NCI-H146 (cell line): ENCODE results near the gene RASA4B.
"Not testable (repeated sequence)": the region's sequence is repeated elsewhere in the genome, so short reads cannot be mapped to it uniquely, and the experiment has no call there.

ENCODE experiments used
- DNase-seq: peaks from one replicate; lab custom pipeline; 2025; lab: John Stamatoyannopoulos, UW

The RASA4B gene

DNA sequence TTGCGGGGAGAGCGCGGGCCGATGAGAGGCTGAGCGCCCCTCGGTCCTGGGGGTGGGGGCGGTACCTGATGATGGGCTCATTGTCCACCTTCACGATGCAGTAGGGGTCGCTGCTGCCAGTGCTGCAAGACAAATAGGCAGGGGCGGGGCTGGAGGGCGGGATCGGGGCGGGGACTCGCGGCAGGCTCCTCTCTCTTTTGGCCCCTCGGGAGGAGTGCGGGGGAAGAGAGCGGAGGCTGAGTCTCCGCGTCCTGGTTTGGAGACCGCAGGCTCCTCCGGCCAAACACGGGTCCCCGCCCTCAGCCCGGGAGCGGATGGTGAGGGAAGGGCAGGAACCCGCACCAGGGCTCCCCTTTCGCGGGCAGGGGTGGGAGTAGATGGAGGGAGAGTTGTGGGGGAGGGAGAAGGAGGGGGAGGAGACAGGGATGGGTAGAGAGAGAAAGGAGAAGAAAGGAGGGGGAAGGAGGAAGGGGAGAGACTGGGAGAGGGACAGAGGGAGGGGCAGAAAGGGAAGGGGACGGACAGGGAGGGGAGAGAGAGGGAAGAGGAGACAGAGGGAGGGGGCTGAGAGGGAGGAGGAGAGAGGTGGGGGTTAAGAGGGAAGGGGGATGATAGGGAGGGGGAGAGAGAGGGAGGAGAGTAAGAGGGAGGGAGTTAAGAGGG, 5.6 kb downstream of the RASA4B start:
- not testable (repeated sequence) for DNase-seq

DNA sequence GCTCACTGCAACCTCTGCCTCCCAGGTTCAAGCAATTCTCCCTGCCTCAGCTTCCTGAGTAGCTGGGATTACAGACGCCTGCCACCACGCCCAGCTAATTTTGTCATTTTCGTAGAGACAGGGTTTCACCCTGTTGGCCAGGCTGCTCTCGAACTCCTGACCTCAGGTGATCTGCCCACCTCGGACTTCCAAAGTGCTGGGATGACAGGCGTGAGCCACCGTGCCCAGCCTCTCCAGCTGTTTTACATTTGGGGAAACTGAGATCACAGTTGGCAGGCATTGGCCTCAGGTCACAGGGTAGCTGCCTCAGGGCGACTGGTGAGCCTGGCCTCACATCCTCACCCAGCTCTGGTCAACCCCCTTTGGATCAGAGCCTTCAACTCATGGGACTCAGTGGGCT, 7.0 kb downstream of the RASA4B start:
- DNase-seq, result not testable (repeated sequence)

DNA sequence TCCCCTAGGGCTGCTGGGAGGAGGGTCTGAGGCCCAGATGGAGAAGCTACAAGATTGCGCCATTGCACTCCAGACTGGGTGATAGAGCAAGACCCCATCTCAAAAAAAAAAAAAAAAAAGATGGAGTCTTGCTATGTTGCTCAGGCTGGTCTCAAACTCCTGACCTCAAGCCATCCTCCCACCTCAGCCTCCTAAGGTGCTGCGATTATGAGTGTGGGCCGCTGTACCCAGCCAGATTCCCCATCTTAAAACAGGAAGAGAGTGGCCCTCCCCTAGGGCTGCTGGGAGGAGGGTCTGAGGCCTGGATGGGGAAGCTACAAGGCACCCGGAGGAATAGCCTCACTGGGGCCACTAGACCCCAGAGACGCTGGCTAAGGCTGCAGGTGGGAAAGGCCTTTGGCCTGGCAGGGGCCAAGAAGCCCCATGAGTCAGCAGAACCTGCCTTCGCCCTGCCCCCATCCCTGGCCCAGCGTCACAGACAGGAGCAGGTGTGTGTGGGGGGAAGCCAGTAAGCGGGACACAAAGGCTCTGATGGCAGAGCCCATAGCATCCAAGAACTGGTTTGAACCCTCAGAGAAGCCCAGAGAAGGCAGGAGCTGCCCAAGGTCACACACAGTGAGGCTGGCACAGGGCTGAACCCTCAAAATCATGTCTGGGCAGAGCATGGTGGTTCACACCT, 10.0 kb downstream of the RASA4B start:
- not testable (repeated sequence) for DNase-seq

DNA sequence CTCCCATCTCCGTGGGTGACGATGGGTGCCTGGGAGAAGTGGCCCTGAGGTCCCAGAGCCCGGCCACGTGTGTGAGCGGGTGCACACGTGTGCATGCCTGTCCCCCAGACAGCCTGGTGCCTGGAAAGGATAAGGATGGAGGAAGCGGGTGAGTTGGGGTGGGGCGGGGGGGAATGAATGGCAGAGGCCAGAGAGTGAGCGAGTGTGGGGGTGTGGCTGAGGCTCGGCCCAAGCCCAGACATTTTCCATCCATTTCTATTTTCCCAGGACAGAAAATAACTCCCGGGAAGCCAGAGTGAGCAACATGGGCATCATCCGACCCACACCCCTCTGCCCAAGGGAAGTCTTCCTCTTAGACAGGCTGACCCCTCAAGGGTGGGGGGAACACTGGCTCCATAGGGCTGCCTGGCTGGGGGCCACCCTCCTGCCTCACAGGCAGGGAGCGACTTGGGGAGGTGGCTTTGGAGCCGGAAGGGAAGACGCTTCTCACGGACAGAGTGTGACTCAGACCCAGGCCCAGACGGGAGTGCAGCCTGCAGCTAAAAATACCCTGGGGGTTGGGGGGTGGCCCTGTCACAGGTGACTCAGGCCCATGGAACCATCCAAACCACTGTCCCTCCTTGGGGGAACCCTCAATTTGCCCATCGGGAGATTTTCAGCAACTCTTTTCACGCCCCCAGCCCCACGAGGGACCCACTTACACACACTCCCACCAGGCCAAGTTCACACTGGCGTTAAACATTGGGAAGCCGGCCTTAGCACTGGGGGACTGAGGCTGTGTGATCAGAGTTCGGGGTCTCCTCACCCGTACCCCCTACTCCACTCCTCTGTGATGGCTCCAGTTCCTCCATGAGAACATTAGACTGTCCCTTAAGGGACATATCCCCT, 12.0 kb downstream of the RASA4B start:
- DNase-seq, result not testable (repeated sequence)

DNA sequence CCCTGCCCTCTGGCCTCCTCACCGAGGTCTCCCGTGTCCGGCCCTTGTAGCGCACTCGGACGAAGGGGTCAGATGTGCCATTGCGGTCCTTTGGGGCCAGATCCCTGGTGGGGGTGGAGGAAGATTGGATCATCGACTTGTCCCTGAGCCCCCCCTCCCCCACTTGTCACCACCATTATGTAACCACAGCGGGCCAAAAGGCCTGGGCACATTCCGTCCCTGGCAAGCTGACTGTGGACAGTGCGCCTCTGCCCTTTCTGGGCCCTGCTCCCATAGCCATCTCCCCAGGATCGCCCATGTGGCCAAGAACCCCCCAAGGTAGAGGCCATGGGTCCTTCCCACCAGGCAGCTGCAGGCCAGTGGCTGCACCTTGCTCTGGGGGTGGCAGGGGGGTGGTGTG, 14.4 kb downstream of the RASA4B start:
- not testable (repeated sequence) for DNase-seq

DNA sequence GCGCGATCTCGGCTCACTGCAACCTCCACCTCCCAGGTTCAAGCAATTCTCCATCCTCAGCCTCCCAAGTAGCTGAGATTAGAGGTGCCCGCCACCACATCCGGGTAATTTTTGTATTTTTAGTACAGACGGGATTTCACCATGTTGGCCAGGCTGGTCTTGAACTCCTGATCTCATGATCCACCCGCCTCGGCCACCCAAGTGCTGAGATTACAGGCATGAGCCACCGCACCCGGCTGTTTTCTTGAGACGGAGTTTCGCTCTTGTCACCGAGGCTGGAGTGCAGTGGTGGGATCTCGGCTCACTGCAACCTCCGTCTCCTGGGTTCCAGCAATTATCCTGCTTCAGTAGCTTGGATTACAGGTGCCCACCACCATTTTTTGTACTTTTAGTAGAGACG, 19.3 kb downstream of the RASA4B start:
- DNase-seq, result not testable (repeated sequence)

DNA sequence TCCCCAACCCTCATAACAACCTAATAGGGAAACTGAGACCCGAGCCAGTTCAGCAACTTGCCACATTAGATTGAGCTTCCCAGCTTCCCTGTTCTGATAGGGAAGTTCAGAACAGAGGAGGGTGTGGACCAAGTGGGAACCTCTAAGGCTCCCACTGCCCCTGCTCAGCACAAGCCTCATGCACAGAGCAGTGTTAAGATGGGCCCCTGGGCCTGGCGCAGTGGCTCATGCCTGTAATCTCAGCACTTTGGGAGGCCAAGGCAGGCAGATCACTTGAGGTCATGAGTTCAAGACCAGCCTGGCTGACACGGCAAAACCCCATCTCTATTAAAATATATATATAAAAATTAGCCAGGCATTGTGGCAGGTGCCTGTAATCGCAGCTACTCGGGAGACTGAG, 20.3 kb downstream of the RASA4B start:
- DNase-seq, result not testable (repeated sequence)

DNA sequence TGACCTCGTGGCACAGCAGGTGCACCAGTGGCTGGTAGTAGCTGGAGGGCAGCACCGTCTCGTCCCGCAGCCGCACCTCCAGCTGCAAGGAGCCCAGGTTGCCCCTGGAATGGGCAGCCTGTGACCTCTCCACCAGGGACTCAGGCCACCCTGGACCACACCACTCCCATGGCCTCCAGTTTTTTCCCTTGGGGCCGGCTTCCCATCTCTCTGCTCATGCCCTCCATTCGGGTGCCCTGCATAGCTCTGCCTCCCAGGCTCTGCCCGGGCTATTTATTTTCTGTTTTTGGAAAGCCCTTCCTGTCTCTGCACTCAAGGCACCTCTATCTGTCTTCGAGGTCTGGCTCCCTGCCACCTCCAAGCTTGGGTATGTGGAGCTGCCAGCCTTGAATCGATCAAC, 20.7 kb downstream of the RASA4B start:
- not testable (repeated sequence) for DNase-seq

DNA sequence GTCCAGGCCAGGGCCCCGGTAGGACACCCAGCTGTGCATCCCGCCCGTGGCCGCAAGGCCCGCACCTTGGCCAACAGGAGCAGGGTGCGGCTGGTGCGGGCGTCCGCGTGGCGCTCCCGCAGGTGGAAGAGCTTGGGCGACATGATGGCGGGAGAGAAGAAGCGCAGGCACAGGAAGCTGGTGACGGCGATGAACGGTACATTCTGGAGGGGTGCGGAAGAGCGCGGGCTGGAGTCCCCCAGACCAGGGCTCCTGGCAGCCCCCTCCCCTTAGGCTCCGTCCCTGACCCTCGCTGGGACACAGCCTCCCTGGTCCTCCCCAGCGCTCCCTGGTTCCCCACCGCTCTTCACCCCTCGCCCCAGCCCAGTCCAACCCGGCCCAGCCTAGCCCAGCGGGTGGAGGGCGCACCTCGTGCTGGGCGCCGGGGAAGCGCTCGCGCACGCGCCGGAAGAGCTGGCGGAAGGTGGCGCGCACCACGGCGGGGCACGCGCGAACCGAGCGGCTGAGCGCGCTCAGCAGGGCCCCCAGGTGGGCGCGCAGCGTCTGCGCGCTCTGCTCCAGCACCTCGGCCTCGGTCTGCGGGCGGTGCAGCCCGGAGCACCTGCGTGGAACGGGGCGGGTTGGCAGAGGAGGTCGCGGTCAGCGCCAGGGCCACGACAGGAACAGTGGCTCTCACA, 23.0 kb downstream of the RASA4B start:
- not testable (repeated sequence) for DNase-seq

DNA sequence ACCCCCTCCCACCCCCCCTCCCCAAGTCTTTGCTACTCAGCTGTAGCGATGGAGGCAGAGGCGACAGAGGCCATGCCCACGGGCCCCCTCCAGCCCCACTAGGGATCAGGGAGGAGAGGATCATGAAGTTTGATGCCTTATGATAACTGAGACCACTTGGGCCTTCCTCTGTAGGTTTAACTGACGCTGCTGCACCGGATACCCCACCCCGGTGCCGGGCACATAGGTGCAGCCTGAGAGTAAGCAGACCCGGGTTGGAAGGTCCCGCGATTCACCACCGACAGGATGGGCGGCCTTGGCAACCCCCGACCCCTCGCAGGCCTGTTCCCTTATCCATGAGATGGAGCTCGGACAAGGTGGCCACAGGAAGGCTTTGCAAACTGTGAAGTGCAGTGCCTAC, 23.6 kb downstream of the RASA4B start:
- not testable (repeated sequence) for DNase-seq

DNA sequence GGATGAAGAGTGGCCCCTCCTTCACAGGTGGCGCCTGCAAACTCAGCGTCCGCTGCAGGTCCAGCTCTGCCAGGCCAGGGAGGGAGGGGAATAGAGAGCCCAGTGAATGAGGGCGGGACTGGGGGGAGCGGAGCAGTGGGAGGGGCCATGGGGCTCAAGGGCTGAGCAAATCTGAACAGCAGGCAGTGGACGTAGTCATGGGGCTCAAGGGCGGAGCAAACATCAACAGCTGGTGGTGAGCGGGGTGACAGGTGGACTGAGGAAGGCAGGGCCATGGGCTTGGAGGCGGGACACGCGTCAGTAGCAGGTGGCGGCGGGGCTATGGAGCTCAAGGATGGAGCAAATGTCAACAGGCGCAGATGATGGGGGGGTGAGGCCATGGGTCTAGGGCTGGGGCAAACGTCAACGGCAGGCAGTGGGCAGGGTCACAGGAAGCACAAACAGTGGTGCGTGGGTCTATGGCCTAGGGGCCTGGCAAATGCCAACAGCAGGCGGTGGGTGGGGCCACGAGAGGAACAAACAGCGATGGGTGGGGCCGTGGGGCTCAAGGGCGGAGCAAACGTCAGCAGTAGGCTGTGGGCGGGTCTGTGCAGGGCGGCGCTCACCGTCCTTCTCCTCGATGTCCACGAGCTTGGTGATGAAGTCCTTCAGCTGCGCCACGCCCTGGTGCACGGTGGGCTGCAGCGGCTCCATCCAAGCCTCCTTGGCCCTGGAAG, 24.2 kb downstream of the RASA4B start:
- not testable (repeated sequence) for DNase-seq

DNA sequence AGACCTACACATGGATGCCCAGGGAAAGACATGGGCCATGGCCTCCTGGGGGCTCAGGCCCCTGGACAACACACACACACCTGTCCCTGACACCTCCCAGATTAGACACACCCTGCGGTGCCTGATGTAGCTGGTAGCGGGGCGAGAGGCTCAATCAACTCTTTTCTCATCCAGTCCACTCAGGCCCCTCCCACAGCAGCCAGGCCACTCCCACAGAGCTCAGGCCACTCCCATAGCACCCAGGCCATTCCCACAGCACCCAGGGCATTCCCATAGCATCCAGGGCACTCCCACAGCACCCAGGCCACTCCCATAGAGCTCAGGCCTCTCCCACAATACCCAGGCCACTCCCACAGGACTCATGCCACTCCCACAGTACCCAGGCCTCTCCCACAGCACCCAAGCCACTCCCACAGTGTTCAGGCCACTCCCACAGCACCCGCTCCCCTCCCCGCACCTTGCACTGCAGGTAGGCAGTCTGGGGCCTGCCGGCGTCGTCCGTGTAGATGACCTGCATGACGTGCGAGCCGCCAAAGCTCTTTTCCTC, 27.0 kb downstream of the RASA4B start:
- not testable (repeated sequence) for DNase-seq

DNA sequence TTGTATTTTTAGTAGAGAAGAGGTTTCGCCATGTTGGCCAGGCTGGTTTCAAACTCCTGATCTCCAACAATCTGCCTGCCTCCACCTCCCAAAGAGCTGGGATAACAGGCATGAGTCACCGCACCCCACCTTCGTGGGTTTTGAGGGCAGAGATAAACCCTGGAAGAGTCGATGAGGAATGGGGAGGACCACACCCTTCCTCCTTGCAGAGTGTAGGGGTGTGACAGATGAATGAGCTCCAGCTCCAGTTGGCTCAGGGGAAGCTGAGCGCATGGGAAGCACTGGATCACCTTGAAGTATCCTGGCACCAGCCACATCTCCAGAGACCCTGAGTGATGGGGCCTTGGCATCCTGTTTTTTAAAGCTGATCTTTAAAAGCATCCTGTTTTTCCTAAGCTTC, 33.3 kb downstream of the RASA4B start:
- not testable (repeated sequence) for DNase-seq

DNA sequence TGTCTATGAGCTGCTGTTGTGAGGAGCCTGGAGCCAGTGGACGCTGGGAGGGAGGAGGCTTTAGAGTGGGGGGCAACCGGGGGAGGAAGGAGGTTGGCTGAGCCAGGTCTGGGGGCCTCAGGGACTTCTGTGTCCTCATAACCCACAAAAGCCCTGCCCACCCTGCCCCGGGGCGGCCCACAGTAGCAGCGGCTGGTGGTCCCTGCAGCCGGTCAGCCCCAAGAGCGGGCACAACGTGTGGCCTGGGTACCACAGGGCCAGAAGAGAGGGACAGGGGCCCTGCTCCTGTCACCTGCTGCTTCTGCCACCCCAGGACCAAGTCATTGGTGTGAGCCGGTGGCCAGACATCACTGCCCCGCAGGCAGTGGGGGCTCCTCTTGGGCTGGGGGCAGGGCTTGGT, 35.6 kb downstream of the RASA4B start:
- not testable (repeated sequence) for DNase-seq

DNA sequence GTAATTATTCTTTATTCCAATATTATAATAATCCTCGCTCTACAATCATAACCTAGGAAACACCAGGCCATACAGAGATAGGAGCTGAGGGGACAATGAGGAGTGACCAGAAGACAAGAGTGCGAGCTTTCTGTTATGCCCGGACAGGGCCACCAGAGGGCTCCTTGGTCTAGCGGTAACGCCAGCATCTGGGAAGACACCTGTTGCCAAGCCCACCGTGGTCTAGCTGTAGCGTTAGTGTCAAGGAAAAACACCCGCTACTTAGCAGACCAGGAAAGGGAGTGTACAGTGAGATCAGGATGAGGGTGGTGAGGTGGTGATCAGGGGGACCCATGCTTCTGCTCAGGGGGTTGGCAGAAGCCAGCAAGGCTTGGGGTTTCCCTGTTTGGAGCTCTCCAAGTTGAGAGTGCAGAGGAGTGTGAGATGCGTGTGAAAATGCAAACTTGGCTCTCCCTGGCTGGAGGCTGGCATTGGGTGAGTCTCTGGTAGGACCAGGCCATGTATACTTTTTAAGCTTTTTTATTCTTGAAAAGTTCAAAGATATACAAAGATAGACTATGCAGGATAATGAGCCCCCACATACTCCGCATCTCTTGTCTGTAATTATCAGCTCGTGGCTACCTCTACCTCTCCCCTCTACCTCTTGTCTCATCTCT, 37.5 kb downstream of the RASA4B start:
- DNase-seq, result not testable (repeated sequence)

DNA sequence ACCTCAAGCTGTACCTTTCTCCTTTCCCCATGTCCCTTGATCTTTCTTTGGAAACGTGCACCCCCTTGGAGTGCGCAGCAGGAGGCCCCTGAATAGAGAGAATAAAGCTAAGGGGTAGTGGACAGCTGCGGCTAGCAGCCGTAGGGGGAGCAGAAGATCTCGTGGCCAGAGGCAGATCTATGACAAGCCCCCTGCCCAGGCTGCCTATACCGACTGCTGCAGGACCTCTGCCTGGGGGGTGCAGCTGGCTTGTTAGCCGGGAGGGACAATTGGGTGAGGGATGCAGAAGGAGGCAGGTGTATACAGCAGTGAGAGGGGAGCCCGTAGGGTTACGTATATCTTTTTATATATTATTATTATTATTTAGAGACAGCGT, 38.4 kb downstream of the RASA4B start:
- DNase-seq, result not testable (repeated sequence)

DNA sequence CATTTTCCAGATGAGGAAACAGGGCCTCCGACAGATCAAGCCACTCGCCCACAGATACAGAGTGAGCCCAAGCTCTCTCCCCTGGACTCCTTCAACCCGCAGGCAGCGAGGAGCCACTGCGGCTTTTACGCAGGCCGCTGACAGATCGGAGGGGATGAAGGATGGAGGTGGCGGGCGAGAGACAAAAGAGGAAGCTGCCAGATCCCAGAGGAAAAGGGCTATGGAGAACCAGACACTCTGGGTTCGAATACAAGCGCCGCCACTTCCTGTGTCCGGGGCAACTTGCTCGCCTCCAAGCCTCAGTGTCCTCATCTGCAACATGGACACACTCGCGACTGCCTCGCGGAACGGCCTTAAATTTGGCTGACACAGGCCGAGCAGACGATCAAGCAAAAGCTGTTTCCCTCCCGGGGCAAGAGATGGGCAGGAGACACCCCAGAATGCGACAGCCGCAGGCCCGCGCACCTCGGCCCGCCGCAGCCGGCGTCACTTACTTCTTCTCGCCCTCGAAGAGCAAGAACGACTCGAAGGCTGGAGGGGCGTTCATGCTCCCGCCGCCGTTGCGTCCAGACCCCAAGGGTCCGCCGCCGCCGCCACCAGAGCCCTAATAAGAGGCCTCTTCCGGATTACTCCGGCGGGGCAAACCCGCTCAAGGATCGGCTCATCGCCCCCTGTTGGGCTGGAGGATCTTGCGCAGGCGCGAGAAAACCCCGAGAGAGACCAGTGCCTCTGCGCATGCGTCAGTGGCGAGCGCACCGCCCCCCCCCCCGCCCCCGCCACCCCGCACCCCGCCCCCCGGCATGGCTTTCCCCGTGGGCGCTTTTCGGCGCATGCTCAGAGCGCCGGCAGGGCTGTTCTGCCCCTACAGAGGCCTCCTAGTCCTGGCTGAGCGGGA, 39.0 kb downstream of the RASA4B start, which contains the start of gene POLR2J:
Gene POLR2J (minus strand): TSS at position 609 of the 895 bp plus-strand sequence. CDS start 62 bp downstream, at position 547.
- not testable (repeated sequence) for DNase-seq

DNA sequence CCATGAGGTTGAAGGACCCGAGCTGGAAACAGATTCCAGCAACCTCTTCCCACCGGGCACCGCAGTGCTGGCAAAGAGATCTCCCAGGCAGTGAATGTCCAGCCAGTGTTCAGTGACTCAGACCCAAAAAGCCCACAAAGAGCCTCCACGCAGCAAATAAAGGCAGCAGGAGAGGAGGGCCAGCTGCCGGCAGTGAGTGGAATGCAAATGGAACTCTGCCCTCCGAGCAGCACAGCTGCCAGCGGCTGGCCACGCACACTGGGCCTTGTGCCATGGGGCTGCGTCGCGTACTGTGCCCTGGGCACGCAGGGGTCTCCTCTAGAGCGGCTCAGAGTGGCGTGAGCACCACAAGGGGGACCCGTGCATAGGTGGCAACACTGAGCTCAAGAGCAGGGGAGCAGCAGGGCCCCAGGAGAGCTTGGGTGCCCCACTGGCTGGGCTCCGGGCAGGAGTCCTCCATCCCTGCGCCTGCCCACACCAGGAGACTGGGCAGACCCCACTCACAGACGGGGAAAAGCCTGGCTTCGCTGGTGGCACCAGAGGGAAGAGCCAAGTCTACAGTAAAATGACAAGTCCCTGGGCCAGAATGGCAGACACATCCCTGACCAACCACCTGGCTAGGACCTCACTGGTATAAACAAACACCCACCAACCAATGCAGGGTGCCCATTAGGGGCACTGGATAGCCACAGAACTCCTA, 42.7 kb downstream of the RASA4B start:
- not testable (repeated sequence) for DNase-seq

DNA sequence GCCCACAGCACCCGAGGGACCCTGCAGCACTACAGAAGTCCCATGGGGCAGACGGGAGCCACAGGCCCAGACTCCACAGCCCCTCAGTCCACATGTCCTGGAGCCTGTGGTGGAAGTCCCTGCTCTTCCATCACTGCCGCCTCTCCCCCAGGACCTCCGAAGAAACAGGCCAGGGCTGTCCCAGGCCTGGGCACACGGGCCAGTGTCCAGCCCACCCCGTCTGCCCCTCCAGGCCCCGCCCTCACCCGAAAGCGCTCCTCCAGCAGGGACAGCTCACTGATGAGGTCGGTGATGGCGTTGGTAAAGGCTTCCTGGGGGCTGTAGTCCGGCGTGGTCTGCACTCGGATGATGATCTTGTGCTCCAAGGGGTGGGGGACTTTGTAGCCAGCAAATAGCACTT, 43.5 kb downstream of the RASA4B start:
- DNase-seq, result not testable (repeated sequence)
